NCI-H2196 (cell line): ENCODE data around the gene RPS6KA4.

Source experiments
- DNase-seq: peaks from one replicate; lab custom pipeline; 2025; ENCODE audit not compliant: unreplicated experiment; lab: John Stamatoyannopoulos, UW

Gene RPS6KA4

GRCh38 chr11:64384981-64385944 is 26.3 kb downstream of the RPS6KA4 start:
- no peak for DNase-seq

- DNase-seq: no peak
Measured at GRCh38 chr11:64385945-64386704, 27.2 kb downstream of the RPS6KA4 start.

- no peak for DNase-seq
Measured at GRCh38 chr11:64387916-64388315, 29.0 kb downstream of the RPS6KA4 start.

- DNase-seq: no peak
Measured at GRCh38 chr11:64388894-64389293, 29.9 kb downstream of the RPS6KA4 start.

GRCh38 chr11:64389851-64390250 is 30.9 kb downstream of the RPS6KA4 start:
- DNase-seq: no peak

- no peak for DNase-seq
Measured at GRCh38 chr11:64390558-64390957, 31.6 kb downstream of the RPS6KA4 start.

- DNase-seq: no peak
Measured at GRCh38 chr11:64391839-64392238, 32.9 kb downstream of the RPS6KA4 start.

- no peak for DNase-seq
Measured at GRCh38 chr11:64395545-64396078, 36.6 kb downstream of the RPS6KA4 start.

GRCh38 chr11:64396079-64396591 is 37.2 kb downstream of the RPS6KA4 start:
- no peak for DNase-seq

- no peak for DNase-seq
Measured at GRCh38 chr11:64400102-64400501, 41.1 kb downstream of the RPS6KA4 start.

GRCh38 chr11:64400667-64401066 is 41.7 kb downstream of the RPS6KA4 start:
- DNase-seq: peak; percentile 9

- DNase-seq: no peak
Measured at GRCh38 chr11:64401775-64402174, 42.8 kb downstream of the RPS6KA4 start.

GRCh38 chr11:64403106-64403505 is 44.1 kb downstream of the RPS6KA4 start:
- no peak for DNase-seq

- no peak for DNase-seq
Measured at GRCh38 chr11:64406221-64406946, 47.4 kb downstream of the RPS6KA4 start.

GRCh38 chr11:64407221-64407620 is 48.3 kb downstream of the RPS6KA4 start:
- DNase-seq: no peak

- no peak for DNase-seq
Measured at GRCh38 chr11:64407630-64408029, 48.7 kb downstream of the RPS6KA4 start.

GRCh38 chr11:64409278-64409677 is 50.3 kb downstream of the RPS6KA4 start:
- DNase-seq: no peak

- DNase-seq: no peak
Measured at GRCh38 chr11:64409707-64410403, 50.9 kb downstream of the RPS6KA4 start.

- no peak for DNase-seq
Measured at GRCh38 chr11:64410404-64410734, 51.4 kb downstream of the RPS6KA4 start.

- DNase-seq: no peak
Measured at GRCh38 chr11:64413417-64413816, 54.5 kb downstream of the RPS6KA4 start.
